Skeletal muscle satellite cell (primary cell): ENCODE results near the gene SEPTIN10.

Experiments
- H3K27me3 ChIP-seq: 2 replicates; pipeline ENCODE4 v1.7.0; 2013; ENCODE audit warnings: low read length; ENCODE audit not compliant: control insufficient read depth, insufficient read depth
- H3K36me3 ChIP-seq: 2 replicates; pipeline ENCODE4 v1.7.0; 2013; ENCODE audit warnings: mild to moderate bottlenecking, control low read depth, low read length; ENCODE audit not compliant: insufficient read depth
- H3K4me1 ChIP-seq: 2 replicates; pipeline ENCODE4 v1.7.0; 2013; ENCODE audit warnings: low read length; ENCODE audit not compliant: control insufficient read depth, insufficient read depth
- H3K4me2 ChIP-seq: 2 replicates; pipeline ENCODE4 v1.7.0; 2013; ENCODE audit warnings: mild to moderate bottlenecking, low read length
- H3K4me3 ChIP-seq: 2 replicates; pipeline ENCODE4 v1.7.0; 2013; ENCODE audit warnings: low read length
- H3K9ac ChIP-seq: 2 replicates; pipeline ENCODE4 v1.7.0; 2013; ENCODE audit warnings: mild to moderate bottlenecking, low read depth, low read length, moderate library complexity
- H3K9me3 ChIP-seq: replicated peaks from 2 replicates; pipeline ENCODE4 v1.7.0; 2013; ENCODE audit warnings: mild to moderate bottlenecking, control low read depth, low read length

The SEPTIN10 gene

GRCh38 chr2:109512076-109512475, 101.7 kb downstream of the SEPTIN10 start:
- no peak overlapping the region for H3K9ac ChIP-seq
- no peaks in the 10 kb centered on the region for H3K27me3 ChIP-seq
- H3K4me3 ChIP-seq = no peak overlapping the region
- no peaks in the 10 kb centered on the region for H3K9me3 ChIP-seq
- H3K4me1 ChIP-seq = peaks cover 13% of the 10 kb centered on the region
- H3K36me3 ChIP-seq = no peaks in the 10 kb centered on the region
- H3K4me2 ChIP-seq = no peak overlapping the region

GRCh38 chr2:109511168-109511567, 102.6 kb downstream of the SEPTIN10 start:
- no peak overlapping the region for H3K4me3 ChIP-seq
- no peak overlapping the region for H3K9ac ChIP-seq
- peaks cover 13% of the 10 kb centered on the region for H3K4me1 ChIP-seq
- no peak overlapping the region for H3K4me2 ChIP-seq
- H3K36me3 ChIP-seq = no peaks in the 10 kb centered on the region
- H3K9me3 ChIP-seq = no peaks in the 10 kb centered on the region
- no peaks in the 10 kb centered on the region for H3K27me3 ChIP-seq

DNA sequence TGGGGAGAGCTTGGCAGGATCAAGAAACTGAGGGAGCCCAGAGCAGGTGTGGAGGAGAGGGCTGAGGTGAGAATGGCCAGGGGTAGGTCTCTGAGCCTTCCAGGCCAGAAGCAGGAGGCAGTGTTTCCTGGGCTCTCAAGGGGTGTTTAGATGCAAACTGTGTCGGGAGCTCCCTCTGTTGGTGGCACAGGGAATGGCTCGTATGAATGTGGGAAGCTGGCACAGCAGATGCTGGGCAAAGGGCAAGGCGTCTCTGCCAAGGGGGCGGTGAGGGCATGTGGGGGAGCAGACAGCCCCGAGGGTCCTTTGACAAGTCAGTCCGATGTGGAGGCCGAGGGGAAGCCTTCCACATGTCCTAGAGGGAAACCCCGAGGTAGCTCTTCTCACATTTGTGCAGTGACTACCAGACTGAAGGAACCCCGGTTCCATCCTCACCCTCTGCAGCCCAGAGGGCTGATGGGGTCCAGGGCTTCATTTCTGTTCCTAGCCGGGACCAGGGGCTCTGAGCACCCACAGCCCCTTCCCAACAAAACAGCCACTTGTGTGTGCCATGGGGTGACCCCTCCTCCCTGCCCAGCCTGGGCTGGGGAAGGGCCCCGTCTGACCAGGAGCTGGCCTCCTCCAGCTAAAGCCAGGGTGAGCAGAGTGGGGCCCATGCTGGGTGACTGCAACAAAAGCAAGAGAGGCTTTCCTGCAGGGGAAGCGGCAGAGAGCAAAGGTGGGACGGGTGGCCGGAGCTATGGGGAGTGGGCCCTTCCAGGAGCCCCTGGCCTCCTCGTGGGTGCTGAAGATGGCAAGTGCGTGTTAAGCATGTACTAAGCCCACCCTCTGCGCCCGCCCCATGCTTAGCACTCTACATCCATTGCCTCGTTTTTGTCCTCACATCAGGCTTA, 103.4 kb downstream of the SEPTIN10 start:
- no peak overlapping the region for H3K4me2 ChIP-seq
- H3K4me3 ChIP-seq = no peak overlapping the region
- H3K4me1 ChIP-seq = peaks cover 13% of the 10 kb centered on the region
- H3K9me3 ChIP-seq = no peaks in the 10 kb centered on the region
- H3K9ac ChIP-seq = no peak overlapping the region
- no peaks in the 10 kb centered on the region for H3K27me3 ChIP-seq
- no peaks in the 10 kb centered on the region for H3K36me3 ChIP-seq

DNA sequence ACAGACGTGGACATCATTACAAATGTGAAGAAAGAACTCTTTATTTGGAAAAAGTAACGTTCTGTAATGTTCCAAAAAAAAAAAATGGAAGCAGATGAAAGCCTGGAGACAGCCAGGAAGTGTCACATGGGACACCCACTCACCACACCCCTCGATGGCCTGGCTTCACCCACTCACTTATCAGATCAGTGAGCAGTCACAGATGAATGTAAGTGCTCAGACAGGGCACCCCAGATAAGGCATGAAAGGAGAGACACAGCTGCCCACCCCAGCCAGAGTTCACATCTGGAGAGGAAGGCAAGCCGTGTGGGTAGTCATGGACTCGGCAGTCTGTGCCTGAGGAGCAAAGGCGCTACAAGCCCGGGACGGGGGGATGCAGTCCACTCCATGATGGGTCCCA, 105.2 kb downstream of the SEPTIN10 start:
- Histone ChIP-seq H3K27me3 (no peaks in the 10 kb centered on the region), H3K4me2 (no peak overlapping the region), H3K9ac (no peak overlapping the region), H3K4me3 (no peak overlapping the region), H3K36me3 (peaks cover 4% of the 10 kb centered on the region), H3K4me1 (peaks cover 1% of the 10 kb centered on the region), H3K9me3 (no peaks in the 10 kb centered on the region)

GRCh38 chr2:109507828-109508227, 105.9 kb downstream of the SEPTIN10 start:
- no peaks in the 10 kb centered on the region for H3K9me3 ChIP-seq
- peaks cover 10% of the 10 kb centered on the region for H3K36me3 ChIP-seq
- no peaks in the 10 kb centered on the region for H3K27me3 ChIP-seq
- no peak overlapping the region for H3K4me2 ChIP-seq
- no peak overlapping the region for H3K4me3 ChIP-seq
- no peaks in the 10 kb centered on the region for H3K4me1 ChIP-seq
- no peak overlapping the region for H3K9ac ChIP-seq

DNA sequence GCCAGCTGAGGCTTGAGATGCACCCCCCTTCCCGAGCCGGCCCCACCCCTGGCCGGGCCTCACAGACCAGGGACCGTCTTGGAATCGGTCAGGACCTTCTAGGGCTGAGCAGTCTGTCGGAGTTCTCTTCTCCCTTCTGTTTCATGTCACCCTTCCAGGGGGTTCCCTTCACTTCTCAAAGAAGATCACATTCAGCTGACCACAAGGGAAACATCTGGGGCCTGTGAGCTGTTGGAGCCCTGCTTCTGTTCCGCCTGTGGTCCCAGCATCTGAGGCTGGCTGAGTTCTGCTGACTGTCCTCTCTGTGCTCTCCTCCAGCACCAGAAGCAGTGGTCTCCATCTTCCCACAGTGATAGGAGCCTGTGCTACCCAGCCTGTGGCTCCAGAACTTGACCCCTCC, 106.5 kb downstream of the SEPTIN10 start:
- Histone ChIP-seq H3K9me3 (no peaks in the 10 kb centered on the region), H3K36me3 (peaks cover 10% of the 10 kb centered on the region), H3K4me1 (no peaks in the 10 kb centered on the region), H3K27me3 (no peaks in the 10 kb centered on the region), H3K9ac (no peak overlapping the region), H3K4me2 (no peak overlapping the region), H3K4me3 (no peak overlapping the region)

DNA sequence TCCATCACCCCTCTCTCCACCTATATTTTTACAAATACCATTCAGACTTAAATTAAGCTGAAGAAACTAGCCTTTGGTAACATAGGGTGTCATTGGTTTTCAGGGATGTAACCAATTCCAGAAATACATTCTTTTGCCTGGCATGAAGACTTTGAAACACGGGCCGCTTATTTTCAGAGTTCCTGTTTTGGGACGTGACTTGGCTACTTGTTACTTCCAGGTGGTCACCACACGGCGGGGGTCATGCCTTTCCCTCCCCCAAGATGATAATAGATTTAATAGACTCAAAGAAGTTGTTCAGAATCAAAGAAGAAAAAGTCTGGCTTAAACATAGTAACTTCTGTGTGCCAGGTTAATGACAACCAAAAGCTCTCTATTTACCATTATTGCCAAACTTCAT, 110.6 kb downstream of the SEPTIN10 start:
- H3K4me3 ChIP-seq = no peak overlapping the region
- peaks cover 17% of the 10 kb centered on the region for H3K36me3 ChIP-seq
- peaks cover 10% of the 10 kb centered on the region for H3K4me1 ChIP-seq

GRCh38 chr2:109501461-109501860, 112.3 kb downstream of the SEPTIN10 start:
- Histone ChIP-seq H3K36me3 (peaks cover 21% of the 10 kb centered on the region), H3K4me3 (no peak overlapping the region), H3K9ac (no peak overlapping the region), H3K9me3 (no peaks in the 10 kb centered on the region), H3K27me3 (no peaks in the 10 kb centered on the region), H3K4me2 (no peak overlapping the region), H3K4me1 (peaks cover 26% of the 10 kb centered on the region)

More for the DNA sequence above, 110.6 kb downstream of the SEPTIN10 start:
- no peak overlapping the region for H3K4me2 ChIP-seq
- H3K9ac ChIP-seq = no peak overlapping the region
- H3K9me3 ChIP-seq = no peaks in the 10 kb centered on the region
- H3K27me3 ChIP-seq = no peaks in the 10 kb centered on the region

DNA sequence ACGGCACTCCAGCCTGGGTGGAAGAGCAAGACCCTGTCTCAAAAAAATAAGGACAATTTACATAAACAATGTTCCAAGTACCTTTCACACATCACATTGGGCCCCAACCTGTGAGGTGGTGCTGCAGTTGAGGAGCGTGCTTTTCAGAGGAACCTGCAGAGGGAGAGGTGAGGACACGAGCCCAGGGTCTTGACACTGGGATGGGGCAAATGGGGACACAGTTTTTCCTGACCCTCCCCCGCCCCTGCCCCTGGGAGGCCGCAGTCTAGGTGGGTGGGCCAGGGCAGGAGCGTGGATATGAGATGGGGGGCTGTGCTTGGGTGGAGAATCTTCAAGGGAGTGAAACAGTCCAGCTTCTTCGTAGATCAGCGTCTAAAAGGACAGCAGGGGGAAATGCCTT, 112.9 kb downstream of the SEPTIN10 start:
- Histone ChIP-seq H3K27me3 (no peaks in the 10 kb centered on the region), H3K36me3 (peaks cover 23% of the 10 kb centered on the region), H3K9me3 (no peaks in the 10 kb centered on the region), H3K9ac (no peak overlapping the region), H3K4me2 (no peak overlapping the region), H3K4me3 (no peak overlapping the region), H3K4me1 (peaks cover 27% of the 10 kb centered on the region)

GRCh38 chr2:109499566-109499965, 114.2 kb downstream of the SEPTIN10 start:
- Histone ChIP-seq H3K9me3 (no peaks in the 10 kb centered on the region), H3K9ac (no peak overlapping the region), H3K4me1 (peaks cover 39% of the 10 kb centered on the region), H3K4me3 (no peak overlapping the region), H3K4me2 (no peak overlapping the region), H3K36me3 (peaks cover 26% of the 10 kb centered on the region), H3K27me3 (no peaks in the 10 kb centered on the region)

DNA sequence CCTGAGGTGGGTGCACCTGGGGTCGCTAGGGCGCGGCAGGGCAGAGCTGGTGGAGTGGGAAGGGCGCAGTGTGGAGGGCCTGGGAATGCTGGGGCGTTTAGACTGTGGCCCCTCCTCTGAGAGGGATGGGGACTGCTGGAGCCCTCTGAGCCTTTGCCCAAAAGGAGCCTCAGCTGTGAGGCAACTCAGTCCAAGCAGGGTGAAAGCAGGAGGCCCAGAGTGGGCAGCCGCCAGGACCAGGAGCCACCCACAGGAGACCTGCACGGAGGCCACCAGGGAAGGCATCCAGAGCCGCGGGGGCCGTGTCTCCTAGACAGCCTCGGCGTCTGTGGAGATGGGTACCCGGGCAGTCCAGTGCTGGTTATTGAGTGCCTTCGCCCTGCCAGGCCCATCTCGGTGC, 114.9 kb downstream of the SEPTIN10 start:
- no peaks in the 10 kb centered on the region for H3K27me3 ChIP-seq
- H3K36me3 ChIP-seq = peaks cover 25% of the 10 kb centered on the region
- H3K9me3 ChIP-seq = no peaks in the 10 kb centered on the region
- H3K4me3 ChIP-seq = no peak overlapping the region
- H3K9ac ChIP-seq = no peak overlapping the region
- H3K4me1 ChIP-seq = peaks cover 42% of the 10 kb centered on the region
- H3K4me2 ChIP-seq = no peak overlapping the region
